Transverse colon (tissue), 4 donors: ENCODE results near the gene GRM4.

Source experiments
- POLR2AphosphoS5 ChIP-seq, 3 donors: sonication (generic); formaldehyde crosslinking; IDR thresholded peaks; one replicate each; pipeline ENCODE4 v1.6.1; 2016; ENCODE audit warnings: antibody characterized with exemption in 3 of 3
- TF ChIP-seq, protein P1 (sequence below), 5 experiments: fragments of 200-600 bp in 3 of 5; fragments of 450-650 bp in 2 of 5; sonication (generic) in 3 of 5; IDR thresholded peaks; 1 replicate in 2 of 5; 2 replicates in 3 of 5; pipeline ENCODE4 v1.5.1; 2016 to 2017; ENCODE audit warnings: antibody characterized with exemption in 5 of 5, inconsistent platforms in 3 of 5, mild to moderate bottlenecking in 2 of 5, moderate library complexity in 1 of 5

DNA sequence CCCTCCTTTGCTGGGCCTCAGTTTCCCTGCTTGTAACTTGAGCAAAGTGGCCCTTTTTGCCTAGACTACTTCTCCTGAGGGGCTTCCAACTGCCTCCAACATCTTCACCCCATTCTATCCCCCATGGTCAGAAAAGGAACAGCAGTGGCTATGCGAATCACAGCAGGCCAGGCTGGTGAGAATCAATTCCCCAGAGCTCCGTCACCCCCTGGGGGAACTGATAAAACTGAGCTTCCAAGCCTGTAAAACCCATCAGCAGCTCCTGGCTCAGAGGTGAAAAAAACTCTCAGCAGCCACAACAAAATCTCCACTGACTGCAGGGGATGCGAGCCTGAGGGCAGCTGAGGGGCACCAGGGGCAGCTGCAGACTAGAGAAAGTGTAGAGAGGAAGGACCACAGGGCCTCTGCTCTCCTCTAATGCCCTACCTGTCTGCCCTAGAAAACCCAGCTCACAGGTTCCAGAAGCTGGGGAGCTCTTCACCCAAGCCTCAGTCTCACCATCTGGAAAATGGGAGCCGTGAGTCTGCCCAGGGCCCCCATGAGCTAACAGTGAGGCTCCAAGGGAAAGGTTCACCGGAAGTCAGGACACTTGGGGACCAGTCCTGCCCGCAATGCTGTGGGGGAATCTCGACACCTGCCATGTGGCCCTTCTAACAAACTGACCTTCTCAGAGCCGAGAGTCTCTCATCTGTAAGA, 120.6 kb downstream of the GRM4 start:
- TF ChIP-seq, protein P1, sequence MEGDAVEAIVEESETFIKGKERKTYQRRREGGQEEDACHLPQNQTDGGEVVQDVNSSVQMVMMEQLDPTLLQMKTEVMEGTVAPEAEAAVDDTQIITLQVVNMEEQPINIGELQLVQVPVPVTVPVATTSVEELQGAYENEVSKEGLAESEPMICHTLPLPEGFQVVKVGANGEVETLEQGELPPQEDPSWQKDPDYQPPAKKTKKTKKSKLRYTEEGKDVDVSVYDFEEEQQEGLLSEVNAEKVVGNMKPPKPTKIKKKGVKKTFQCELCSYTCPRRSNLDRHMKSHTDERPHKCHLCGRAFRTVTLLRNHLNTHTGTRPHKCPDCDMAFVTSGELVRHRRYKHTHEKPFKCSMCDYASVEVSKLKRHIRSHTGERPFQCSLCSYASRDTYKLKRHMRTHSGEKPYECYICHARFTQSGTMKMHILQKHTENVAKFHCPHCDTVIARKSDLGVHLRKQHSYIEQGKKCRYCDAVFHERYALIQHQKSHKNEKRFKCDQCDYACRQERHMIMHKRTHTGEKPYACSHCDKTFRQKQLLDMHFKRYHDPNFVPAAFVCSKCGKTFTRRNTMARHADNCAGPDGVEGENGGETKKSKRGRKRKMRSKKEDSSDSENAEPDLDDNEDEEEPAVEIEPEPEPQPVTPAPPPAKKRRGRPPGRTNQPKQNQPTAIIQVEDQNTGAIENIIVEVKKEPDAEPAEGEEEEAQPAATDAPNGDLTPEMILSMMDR (IDR thresholded peaks at IDR 0.05) = no peak
- TF ChIP-seq POLR2AphosphoS5 (IDR thresholded peaks at IDR 0.05) = no peak
